Adrenal gland (tissue), 12 donors: ENCODE results near the gene ATP9B. TPM values are rescaled to one million over a fixed set of nuclear protein-coding genes. Genes with fewer than 3 reads are reported as not detected.

Experiments
- DNase-seq, 7 donors: peaks; one replicate each; pipeline ENCODE4 v3.0.0-alpha.2; 2019 to 2020
- H3K27ac ChIP-seq, 5 donors: fragments of 200-600 bp; sonication (generic) in 4 of 5; 1 replicate in 3 of 5; 2 replicates in 2 of 5; pipeline versions ENCODE4 v1.5.1 to v1.8.0; 2016 to 2020; ENCODE audit warnings: mild to moderate bottlenecking in 1 of 5
- H3K27me3 ChIP-seq: fragments of 200-600 bp; 2 replicates; pipeline ENCODE4 v1.8.0; 2021
- H3K36me3 ChIP-seq, 2 donors: fragments of 200-600 bp; replicated peaks in 1 of 2; 1 replicate in 1 of 2; 2 replicates in 1 of 2; pipeline versions ENCODE4 v1.5.1 to v1.8.0; 2018 to 2022
- H3K4me1 ChIP-seq, 2 donors: fragments of 200-600 bp; replicated peaks in 1 of 2; 1 replicate in 1 of 2; 2 replicates in 1 of 2; pipeline versions ENCODE4 v1.5.1 to v1.8.0; 2018 to 2021
- H3K4me3 ChIP-seq, 4 donors: fragments of 200-600 bp; sonication (generic) in 3 of 4; one replicate each; pipeline ENCODE4 v1.5.1; 2016 to 2018
- H3K9me3 ChIP-seq, 3 donors: fragments of 200-600 bp; sonication (generic) in 1 of 3; replicated peaks in 1 of 3; 1 replicate in 2 of 3; 2 replicates in 1 of 3; pipeline versions ENCODE4 v1.5.1 to v1.8.0; 2016 to 2021
- CTCF ChIP-seq, 6 experiments: fragments of 450-650 bp in 4 of 6; fragments of 200-600 bp in 2 of 6; sonication (generic) in 1 of 6; IDR thresholded peaks; 1 replicate in 5 of 6; 2 replicates in 1 of 6; pipeline versions ENCODE4 v1.5.1 to v1.8.0; 2016 to 2021; ENCODE audit warnings: antibody characterized with exemption in 6 of 6, mild to moderate bottlenecking in 2 of 6, moderate library complexity in 1 of 6
- POLR2A ChIP-seq, 2 donors: fragments of 450-650 bp; IDR thresholded peaks; one replicate each; pipeline ENCODE4 v1.6.1; 2017; ENCODE audit warnings: antibody characterized with exemption in 2 of 2, mild to moderate bottlenecking in 2 of 2, moderate library complexity in 1 of 2
- WGBS, 4 donors: extraction: QIAGEN DNeasy Blood & Tissue Kit in 2 of 4; methylation state at CpG; one replicate each; pipeline versions ENCODE4 v1.1.5 to v1.1.7; 2013 to 2017; 5-methylcytosine and 5-hydroxymethylcytosine counted together
- intact Hi-C, 2 donors: fragments of 100-400 bp; cut with DNase I; formaldehyde crosslinking; loops; one replicate each; pipeline versions ENCODE4 v1.14.1 to v1.15.0; 2022 to 2023
- polyA plus RNA-seq, 3 donors: library from polyadenylated mRNA; stranded (reverse); fragments of 200-250 nt in 2 of 3; fragments of 350-450 nt in 1 of 3; fragmentation: Illumina TruSeq in 1 of 3; extraction: RNeasy Lipid Tissue Mini Kit (QIAGEN cat#74804) in 1 of 3; gene quantifications; one replicate each; pipeline ENCODE4 v1.2.3, GENCODE V29; 2013 to 2014
- total RNA-seq, 9 donors: library from RNA; depleted of rRNA in 4 of 9; stranded (reverse); fragments of >200 nt in 4 of 9; fragments of 120-200 nt in 1 of 9; fragmentation: NEBNext Ultra II Directional in 1 of 9; extraction: Animal tissue kit (Norgen Biotek cat#: 25700) in 1 of 9; gene quantifications; one replicate each; pipeline versions ENCODE4 v1.1.0 to v1.2.4, GENCODE V29; 2013 to 2023
- donor health status: healthy with polysubstance abuse.
- donor health status: Bipolar disorder and iron deficiency.
- donor health status: DM: yes; HTN: yes; CAD: no.
- donor health status: DM: no; HTN: no; CAD: no.
- donor health status: DM: no; HTN: no; CAD: no.
- donor health status: DM: yes; HTN: yes; CAD: no.

Gene ATP9B
- total and polyA plus RNA-seq, 12 donors, result 16.3 to 36.0 (median 27.7) TPM

GRCh38 chr18:79246309-79247108, 177.3 kb downstream of the ATP9B start:
- Histone ChIP-seq H3K27ac (no peak overlapping the region), H3K9me3 (no peaks in the 10 kb centered on the region), H3K4me1 (peaks cover 0 to 8% of the 10 kb centered on the region in 2 donors), H3K27me3 (no peaks in the 10 kb centered on the region), H3K36me3 (no peaks in the 10 kb centered on the region), H3K4me3 (no peak overlapping the region)
- TF ChIP-seq CTCF (IDR thresholded peaks at IDR 0.05) (peak; percentile 84 to 98 (median 93)), POLR2A (IDR thresholded peaks at IDR 0.05) (no peak)
- peak; percentile 70 to 88 (median 77) for DNase-seq
- 16 to 23% (median 18%) methylated on average over 12 to 31 of the region's 31 CpGs for WGBS, 4 donors
- intact Hi-C loops, result loop anchor here (5.0 to 10.0 kb wide), 3 partner anchors 182 to 369 kb away; partner anchors contain the start of gene ATP9B (in 1 of the 2)

GRCh38 chr18:79248495-79249060, 179.4 kb downstream of the ATP9B start:
- no peak for TF ChIP-seq POLR2A (IDR thresholded peaks at IDR 0.05)
- no peak for TF ChIP-seq CTCF (IDR thresholded peaks at IDR 0.05)
- WGBS, 4 donors, result 88 to 91% (median 89%) methylated on average over 9 of the region's 9 CpGs
- Histone ChIP-seq H3K4me1 (peaks cover 0 to 19% of the 10 kb centered on the region in 2 donors), H3K27ac (no peak overlapping the region), H3K4me3 (no peak overlapping the region), H3K27me3 (no peaks in the 10 kb centered on the region), H3K36me3 (no peaks in the 10 kb centered on the region), H3K9me3 (no peaks in the 10 kb centered on the region)
- DNase-seq, result no peak
- intact Hi-C loops, result loop anchor here (5.0 to 10.0 kb wide), 3 partner anchors 184 to 371 kb away; partner anchors contain the start of gene ATP9B (in 1 of the 2)

- H3K36me3 ChIP-seq, result no peaks in the 10 kb centered on the region
- 87 to 93% (median 91%) methylated on average over 11 to 12 of the region's 12 CpGs for WGBS, 4 donors
- H3K4me1 ChIP-seq, result peaks cover 0 to 20% of the 10 kb centered on the region in 2 donors
- H3K4me3 ChIP-seq, result no peak overlapping the region
- intact Hi-C loops, result no loop called here
- DNase-seq, result no peak
- no peak overlapping the region for H3K27ac ChIP-seq
- TF ChIP-seq POLR2A (IDR thresholded peaks at IDR 0.05) (no peak), CTCF (IDR thresholded peaks at IDR 0.05) (no peak)
- H3K27me3 ChIP-seq, result no peaks in the 10 kb centered on the region
- H3K9me3 ChIP-seq, result no peaks in the 10 kb centered on the region
Measured at GRCh38 chr18:79250301-79250981, 181.2 kb downstream of the ATP9B start.

GRCh38 chr18:79251021-79251420, 181.8 kb downstream of the ATP9B start:
- no peak overlapping the region for H3K27ac ChIP-seq
- intact Hi-C loops, result no loop called here
- H3K27me3 ChIP-seq, result no peaks in the 10 kb centered on the region
- no peaks in the 10 kb centered on the region for H3K9me3 ChIP-seq
- peaks cover 0 to 20% of the 10 kb centered on the region in 2 donors for H3K4me1 ChIP-seq
- no peaks in the 10 kb centered on the region for H3K36me3 ChIP-seq
- TF ChIP-seq CTCF (IDR thresholded peaks at IDR 0.05) (no peak), POLR2A (IDR thresholded peaks at IDR 0.05) (no peak)
- no peak overlapping the region for H3K4me3 ChIP-seq
- WGBS, 4 donors, result 83 to 91% (median 90%) methylated on average over 8 to 9 of the region's 9 CpGs
- DNase-seq, result no peak
